ENCODE data around the gene BCL2L12.

DNA sequence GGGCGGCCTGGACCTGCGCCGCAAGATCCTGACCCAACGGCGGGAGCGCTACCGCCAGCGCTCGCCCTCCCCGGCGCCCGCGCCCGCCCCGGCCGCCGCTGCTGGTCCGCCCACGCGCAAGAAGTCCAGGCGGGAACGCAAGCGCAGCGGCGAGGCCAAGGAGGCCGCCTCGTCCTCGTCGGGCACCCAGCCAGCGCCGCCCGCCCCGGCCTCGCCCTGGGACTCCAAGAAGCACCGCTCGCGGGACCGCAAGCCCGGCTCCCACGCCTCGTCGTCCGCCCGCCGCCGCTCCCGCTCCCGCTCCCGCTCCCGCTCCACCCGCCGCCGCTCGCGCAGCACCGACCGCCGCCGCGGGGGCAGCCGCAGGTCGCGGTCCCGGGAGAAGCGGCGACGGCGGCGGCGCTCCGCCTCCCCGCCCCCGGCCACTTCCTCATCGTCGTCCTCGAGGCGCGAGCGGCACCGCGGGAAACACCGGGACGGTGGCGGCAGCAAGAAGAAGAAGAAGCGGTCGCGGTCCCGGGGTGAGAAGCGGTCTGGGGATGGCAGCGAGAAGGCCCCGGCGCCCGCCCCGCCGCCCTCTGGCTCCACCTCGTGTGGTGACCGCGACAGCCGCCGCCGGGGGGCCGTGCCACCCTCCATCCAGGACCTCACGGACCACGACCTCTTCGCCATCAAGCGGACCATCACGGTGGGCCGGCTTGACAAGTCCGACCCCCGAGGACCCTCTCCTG is 13.7 kb upstream of the BCL2L12 start:
- TF ChIP-seq CTCF (IDR thresholded peaks at IDR 0.05) (no peak), POLR2A (IDR thresholded peaks at IDR 0.05) (no peak), POLR2AphosphoS5 (IDR thresholded peaks at IDR 0.05) (no peak)

Data from upper lobe of left lung (tissue), 4 donors.